H1 (cell line): ENCODE measurements around the gene PRLH. TPM values are rescaled to one million over a fixed set of nuclear protein-coding genes. Genes with fewer than 3 reads are reported as not detected.

ENCODE experiments used
- CTCF ChIA-PET: fragments of 300-600 bp; sonication (Branson Sonifier 250); formaldehyde crosslinking; loops from one replicate; lab custom pipeline; 2021; ENCODE audit not compliant: partially characterized antibody; lab: Charles Lee
- POLR2A ChIA-PET: fragments of 300-600 bp; sonication (Branson Sonifier 250); formaldehyde crosslinking; loops from one replicate; lab custom pipeline; 2021; ENCODE audit warnings: inconsistent platforms; ENCODE audit not compliant: partially characterized antibody; lab: Charles Lee
- DNase-seq, 2 experiments: peaks; one replicate each; pipeline versions ENCODE4 v3.0.0 to v3.0.0-alpha.2; 2010 to 2022; ENCODE audit warnings: low spot score in 2 of 2, low read depth in 1 of 2, mixed read lengths in 1 of 2
- FAIRE-seq: peaks from 2 replicates; lab custom pipeline; 2011; peaks lifted over from hg19 to GRCh38; lab: Jason Lieb, UNC
- H2AFZ ChIP-seq: 2 replicates; pipeline ENCODE4 v1.8.1; 2012; ENCODE audit warnings: low read length, inconsistent platforms
- H2AK5ac ChIP-seq: 2 replicates; pipeline ENCODE4 v1.6.1; 2013; ENCODE audit warnings: low read depth, low read length
- H2BK120ac ChIP-seq: replicated peaks from 2 replicates; pipeline ENCODE3; 2013; ENCODE audit warnings: low read depth, low read length, inconsistent platforms
- H2BK12ac ChIP-seq: 2 replicates; pipeline ENCODE4 v1.6.1; 2013; ENCODE audit warnings: low read depth, low read length
- H2BK15ac ChIP-seq: 2 replicates; pipeline ENCODE4 v1.6.1; 2013; ENCODE audit warnings: low read length
- H2BK20ac ChIP-seq: 2 replicates; pipeline ENCODE4 v1.6.1; 2013; ENCODE audit warnings: low read length
- H2BK5ac ChIP-seq: 2 replicates; pipeline ENCODE4 v1.6.1; 2013; ENCODE audit warnings: low read depth, low read length
- H3K14ac ChIP-seq: 2 replicates; pipeline ENCODE4 v1.6.1; 2013; ENCODE audit warnings: inconsistent platforms; ENCODE audit not compliant: insufficient read length
- H3K18ac ChIP-seq: 2 replicates; pipeline ENCODE4 v1.6.1; 2013; ENCODE audit warnings: low read length; ENCODE audit errors: extremely low read depth
- H3K23ac ChIP-seq: 2 replicates; pipeline ENCODE4 v1.6.1; 2013; ENCODE audit warnings: inconsistent platforms; ENCODE audit not compliant: insufficient read length
- H3K23me2 ChIP-seq: 2 replicates; pipeline ENCODE4 v1.6.1; 2013; ENCODE audit warnings: low read depth, low read length
- H3K27ac ChIP-seq: 2 replicates; pipeline ENCODE4 v1.6.1; 2011; ENCODE audit warnings: low read depth, low read length, inconsistent platforms
- H3K27me3 ChIP-seq, 4 experiments: replicated peaks in 1 of 4; 1 replicate in 1 of 4; 2 replicates in 3 of 4; pipeline versions ENCODE4 v1.6.1 to v1.8.1; 2011 to 2013; ENCODE audit warnings: low read length in 3 of 4, mild to moderate bottlenecking in 3 of 4, inconsistent platforms in 2 of 4, mixed read lengths in 2 of 4, moderate library complexity in 1 of 4; ENCODE audit not compliant: control insufficient read depth in 3 of 4, insufficient read depth in 3 of 4; ENCODE audit errors: extremely low read depth in 1 of 4
- H3K36me3 ChIP-seq, 4 experiments: 2 replicates each; pipeline versions ENCODE4 v1.6.1 to v1.8.1; 2011 to 2013; ENCODE audit warnings: mild to moderate bottlenecking in 4 of 4, low read length in 3 of 4, moderate library complexity in 2 of 4, control low read depth in 1 of 4, inconsistent platforms in 1 of 4; ENCODE audit not compliant: insufficient read depth in 4 of 4, control insufficient read depth in 2 of 4
- H3K4ac ChIP-seq: replicated peaks from 2 replicates; pipeline ENCODE3; 2013; ENCODE audit warnings: low read length, low read depth, mixed read lengths, inconsistent platforms; ENCODE audit not compliant: insufficient read length
- H3K4me1 ChIP-seq, 4 experiments: replicated peaks in 1 of 4; 1 replicate in 1 of 4; 2 replicates in 3 of 4; pipeline versions ENCODE4 v1.6.1 to v1.8.1; 2011 to 2013; ENCODE audit warnings: low read length in 3 of 4, inconsistent platforms in 2 of 4, mixed read lengths in 1 of 4; ENCODE audit not compliant: insufficient read depth in 4 of 4, control insufficient read depth in 3 of 4
- H3K4me2 ChIP-seq, 2 experiments: 2 replicates each; pipeline versions ENCODE4 v1.6.1 to v1.8.1; 2011 to 2013; ENCODE audit warnings: low read depth in 2 of 2, low read length in 2 of 2, control low read depth in 1 of 2, inconsistent platforms in 1 of 2, mild to moderate bottlenecking in 1 of 2; ENCODE audit not compliant: insufficient read depth in 1 of 2
- H3K4me3 ChIP-seq, 4 experiments: fragments of 200-600, 300-600 bp in 1 of 4; sonication (generic), shearing (Covaris generic), sonication (Bioruptor Twin) in 1 of 4; 2 replicates each; pipeline versions ENCODE4 v1.5.1 to v1.8.1; 2011 to 2016; ENCODE audit warnings: low read length in 4 of 4, low read depth in 3 of 4, control low read depth in 2 of 4, inconsistent platforms in 2 of 4, mild to moderate bottlenecking in 2 of 4, mixed read lengths in 1 of 4, moderate library complexity in 1 of 4; ENCODE audit not compliant: insufficient read depth in 2 of 4; ENCODE audit errors: extremely low read depth in 1 of 4
- H3K56ac ChIP-seq: replicated peaks from 2 replicates; pipeline ENCODE3; 2013; ENCODE audit warnings: low read depth, mild to moderate bottlenecking, mixed read lengths, low read length, inconsistent platforms; ENCODE audit not compliant: insufficient read length
- H3K79me1 ChIP-seq: 2 replicates; pipeline ENCODE4 v1.6.1; 2013; ENCODE audit warnings: low read depth, low read length, control low read depth
- H3K79me2 ChIP-seq, 2 experiments: 2 replicates each; pipeline versions ENCODE4 v1.6.1 to v1.8.1; 2012 to 2013; ENCODE audit warnings: low read length in 2 of 2, mild to moderate bottlenecking in 2 of 2, inconsistent platforms in 1 of 2; ENCODE audit not compliant: insufficient read depth in 2 of 2, control insufficient read depth in 1 of 2
- H3K9ac ChIP-seq, 4 experiments: replicated peaks in 1 of 4; 1 replicate in 1 of 4; 2 replicates in 3 of 4; pipeline versions ENCODE4 v1.6.1 to v1.8.1; 2011 to 2013; ENCODE audit warnings: low read depth in 3 of 4, low read length in 3 of 4, control low read depth in 2 of 4, mild to moderate bottlenecking in 2 of 4, moderate library complexity in 2 of 4, inconsistent platforms in 1 of 4; ENCODE audit errors: extremely low read depth in 1 of 4
- H3K9me3 ChIP-seq, 2 experiments: 2 replicates each; pipeline versions ENCODE4 v1.6.1 to v1.8.1; 2012 to 2013; ENCODE audit warnings: mild to moderate bottlenecking in 2 of 2, moderate library complexity in 2 of 2, control low read depth in 1 of 2, inconsistent platforms in 1 of 2, low read depth in 1 of 2, low read length in 1 of 2, mixed read lengths in 1 of 2; ENCODE audit not compliant: insufficient read depth in 2 of 2
- H4K20me1 ChIP-seq, 2 experiments: replicated peaks in 1 of 2; 2 replicates each; pipeline versions ENCODE3 to v1.8.1; 2011 to 2013; ENCODE audit warnings: inconsistent platforms in 2 of 2, low read length in 2 of 2, mild to moderate bottlenecking in 1 of 2; ENCODE audit not compliant: insufficient read depth in 2 of 2, control insufficient read depth in 1 of 2
- H4K5ac ChIP-seq: 2 replicates; pipeline ENCODE4 v1.6.1; 2013; ENCODE audit warnings: low read length, low read depth, mixed read lengths, inconsistent platforms; ENCODE audit not compliant: insufficient read length
- H4K8ac ChIP-seq: 2 replicates; pipeline ENCODE4 v1.8.0; 2013; ENCODE audit warnings: mild to moderate bottlenecking, moderate library complexity, low read length, inconsistent platforms; ENCODE audit not compliant: insufficient read depth; ENCODE audit errors: extremely low read depth
- H4K91ac ChIP-seq: replicated peaks from 2 replicates; pipeline ENCODE3; 2013; ENCODE audit warnings: low read length, mixed read lengths, inconsistent platforms; ENCODE audit not compliant: insufficient read length
- ASH2L ChIP-seq: fragments of 200-600, 300-600 bp; sonication (generic); IDR thresholded peaks from one replicate; pipeline ENCODE4 v1.7.1; 2017; ENCODE audit warnings: low read length
- CBX5 ChIP-seq: fragments of 300-800, 300-1000 bp; sonication (generic); IDR thresholded peaks from 2 replicates; pipeline ENCODE4 v1.7.1; 2016; ENCODE audit warnings: antibody characterized with exemption, low read length, low read depth
- CHD1 ChIP-seq: IDR thresholded peaks from 2 replicates; pipeline ENCODE4 v1.6.1; 2012; ENCODE audit warnings: low read depth, low read length, improper control_type of control experiment
- CHD2 ChIP-seq: IDR thresholded peaks from 2 replicates; pipeline ENCODE4 v1.6.1; 2012; ENCODE audit warnings: low read length, improper control_type of control experiment
- JUND ChIP-seq: IDR thresholded peaks from 2 replicates; pipeline ENCODE4 v1.6.1; 2011; ENCODE audit warnings: mild to moderate bottlenecking, improper control_type of control experiment, low read length
- NANOG ChIP-seq: IDR thresholded peaks from 2 replicates; pipeline ENCODE4 v1.6.1; 2011; ENCODE audit warnings: low read length, low read depth, mild to moderate bottlenecking, inconsistent platforms; ENCODE audit not compliant: insufficient read depth, poor library complexity, severe bottlenecking
- RNF2 ChIP-seq: fragments of 200-900, 300-1000 bp; sonication (generic); IDR thresholded peaks from 2 replicates; pipeline ENCODE4 v1.7.1; 2016; ENCODE audit warnings: borderline replicate concordance, low read depth, mild to moderate bottlenecking, antibody characterized with exemption, low read length; ENCODE audit not compliant: poor library complexity, severe bottlenecking; ENCODE audit errors: missing control alignments
- TBP ChIP-seq: IDR thresholded peaks from 2 replicates; pipeline ENCODE4 v1.6.1; 2011; ENCODE audit warnings: low read depth, low read length, improper control_type of control experiment
- WGBS, 2 experiments: shearing (Covaris generic) in 1 of 2; methylation state at CpG; one replicate each; pipeline versions ENCODE4 v1.1.6 to v1.1.7; 2013 to 2015; ENCODE audit warnings: low lambda C conversion rate in 2 of 2, mixed read lengths in 2 of 2, inconsistent platforms in 1 of 2, low coverage in 1 of 2, missing lambda C conversion rate in 1 of 2; ENCODE audit not compliant: insufficient replicate concordance in 2 of 2, insufficient coverage in 1 of 2, insufficient read length in 1 of 2; ENCODE audit errors: extremely low coverage in 1 of 2, missing lambda C conversion rate in 1 of 2; 5-methylcytosine and 5-hydroxymethylcytosine counted together
- polyA plus RNA-seq, 7 experiments: library from polyadenylated mRNA; depleted of rRNA in 3 of 7; stranded (reverse) in 5 of 7; unstranded in 2 of 7; fragments of >200 nt in 5 of 7; fragments of 200-250 nt in 2 of 7; gene quantifications; 1 replicate in 5 of 7; 2 replicates in 1 of 7; 4 replicates in 1 of 7; pipeline versions ENCODE4 v1.2.1 to v1.2.3, GENCODE V29; 2011 to 2013; ENCODE audit warnings: missing spikeins in 2 of 7, mixed read lengths in 2 of 7
- total RNA-seq: library from RNA; stranded (reverse); fragmentation: NEBNext Ultra II Directional; extraction: Animal tissue kit (Norgen Biotek cat#: 25700); gene quantifications from 2 replicates; pipeline ENCODE4 v1.2.1, GENCODE V29; 2021
- TF ChIP-seq, protein P1 (sequence below), 3 experiments: IDR thresholded peaks; 1 replicate in 2 of 3; 2 replicates in 1 of 3; pipeline versions ENCODE4 v1.5.1 to v1.6.1; 2011; ENCODE audit warnings: low read length in 3 of 3, mild to moderate bottlenecking in 3 of 3, inconsistent platforms in 2 of 3, low read depth in 1 of 3, moderate library complexity in 1 of 3; ENCODE audit not compliant: insufficient read depth in 1 of 3; ENCODE audit errors: control extremely low read depth in 1 of 3

PRLH gene
- total and polyA plus RNA-seq, 2 of the 8 experiments (the other 6 are each of a cell fraction or from before 2014, with no cell fraction given), result not detected

DNA sequence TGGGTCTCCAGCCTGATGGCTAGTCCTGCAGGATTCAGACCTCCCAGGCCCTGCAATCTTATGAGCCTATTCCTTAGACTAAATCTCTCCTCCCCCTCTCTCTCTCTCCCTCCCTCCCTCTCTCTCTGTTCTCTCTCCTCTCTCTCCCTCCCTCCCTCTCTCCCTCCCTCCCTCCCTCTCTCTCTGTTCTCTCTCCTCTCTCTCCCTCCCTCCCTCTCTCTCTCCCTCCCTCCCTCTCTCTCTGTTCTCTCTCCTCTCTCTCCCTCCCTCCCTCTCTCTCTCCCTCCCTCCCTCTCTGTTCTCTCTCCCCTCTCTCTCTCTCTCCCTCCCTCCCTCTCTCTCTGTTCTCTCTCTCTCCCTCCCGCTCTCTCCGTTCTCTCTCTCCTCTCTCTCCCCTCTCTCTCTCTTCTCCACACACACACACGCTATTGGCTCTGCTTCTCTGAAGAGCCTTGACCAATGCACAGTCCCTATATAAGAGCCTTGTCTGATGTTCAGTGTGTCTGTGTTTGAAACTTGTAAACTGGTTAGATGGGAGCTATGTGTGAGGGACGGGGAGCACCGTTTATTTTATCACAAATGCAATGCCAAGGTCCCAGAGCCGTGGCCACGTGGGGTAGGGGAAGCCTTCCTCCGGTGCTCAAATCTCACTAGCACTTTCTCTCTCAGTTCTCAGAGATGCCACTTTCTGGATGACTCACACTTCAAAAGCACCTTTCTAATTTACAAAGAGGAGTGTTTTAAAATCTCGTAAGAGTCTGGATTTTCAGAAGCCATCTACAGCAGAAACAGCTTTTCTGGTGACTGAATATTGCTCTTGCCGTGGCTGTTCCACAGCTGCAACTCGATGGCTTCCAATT is 9.4 kb upstream of the PRLH start:
- H3K56ac ChIP-seq, result no peak overlapping the region
- H3K79me2 ChIP-seq, result no peaks in the 10 kb centered on the region
- no peak overlapping the region for H3K18ac ChIP-seq
- DNase-seq (no peak), FAIRE-seq (no peak)
- H4K8ac ChIP-seq, result no peak overlapping the region
- H3K9ac ChIP-seq, result no peak overlapping the region
- no peak overlapping the region for H4K5ac ChIP-seq
- CTCF ChIA-PET, result interaction anchor here (0.8 to 5.6 kb wide), 4 partner anchors 8 to 44 kb away, joined by 3 to 25 read pairs (median 5); no protein-coding TSS in a partner anchor
- H3K14ac ChIP-seq, result no peak overlapping the region
- H3K79me1 ChIP-seq, result no peaks in the 10 kb centered on the region
- no peak overlapping the region for H3K4me2 ChIP-seq
- no peak overlapping the region for H3K4ac ChIP-seq
- no peak for TF ChIP-seq CHD1
- no peak for TF ChIP-seq NANOG
- TF ChIP-seq ASH2L, result no peak
- no peak for TF ChIP-seq TBP
- TF ChIP-seq, protein P1, sequence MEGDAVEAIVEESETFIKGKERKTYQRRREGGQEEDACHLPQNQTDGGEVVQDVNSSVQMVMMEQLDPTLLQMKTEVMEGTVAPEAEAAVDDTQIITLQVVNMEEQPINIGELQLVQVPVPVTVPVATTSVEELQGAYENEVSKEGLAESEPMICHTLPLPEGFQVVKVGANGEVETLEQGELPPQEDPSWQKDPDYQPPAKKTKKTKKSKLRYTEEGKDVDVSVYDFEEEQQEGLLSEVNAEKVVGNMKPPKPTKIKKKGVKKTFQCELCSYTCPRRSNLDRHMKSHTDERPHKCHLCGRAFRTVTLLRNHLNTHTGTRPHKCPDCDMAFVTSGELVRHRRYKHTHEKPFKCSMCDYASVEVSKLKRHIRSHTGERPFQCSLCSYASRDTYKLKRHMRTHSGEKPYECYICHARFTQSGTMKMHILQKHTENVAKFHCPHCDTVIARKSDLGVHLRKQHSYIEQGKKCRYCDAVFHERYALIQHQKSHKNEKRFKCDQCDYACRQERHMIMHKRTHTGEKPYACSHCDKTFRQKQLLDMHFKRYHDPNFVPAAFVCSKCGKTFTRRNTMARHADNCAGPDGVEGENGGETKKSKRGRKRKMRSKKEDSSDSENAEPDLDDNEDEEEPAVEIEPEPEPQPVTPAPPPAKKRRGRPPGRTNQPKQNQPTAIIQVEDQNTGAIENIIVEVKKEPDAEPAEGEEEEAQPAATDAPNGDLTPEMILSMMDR (IDR thresholded peaks at IDR 0.05; ENCODE audit: control extremely low read depth in 1 of 3, insufficient read depth in 1 of 3, low read depth in 1 of 3, low read length in 3 of 3), result no peak
- TF ChIP-seq CHD2, result no peak
- TF ChIP-seq JUND, result no peak
- TF ChIP-seq RNF2, result no peak
- TF ChIP-seq CBX5, result no peak
- no peak overlapping the region for H2AK5ac ChIP-seq
- no peak overlapping the region for H3K4me3 ChIP-seq
- no peaks in the 10 kb centered on the region for H3K4me1 ChIP-seq
- H2BK120ac ChIP-seq, result no peak overlapping the region
- H3K9me3 ChIP-seq, result peaks cover 13 to 15% of the 10 kb centered on the region in 2 experiments; a peak in 3 of 4 replicates
- H4K91ac ChIP-seq, result no peak overlapping the region
- H3K27me3 ChIP-seq, result no peaks in the 10 kb centered on the region; a peak in 1 of 7 replicates
- no peak overlapping the region for H2BK20ac ChIP-seq
- H3K23ac ChIP-seq, result no peak overlapping the region
- no peak overlapping the region for H2BK15ac ChIP-seq
- H2AFZ ChIP-seq, result no peak overlapping the region
- no peaks in the 10 kb centered on the region for H4K20me1 ChIP-seq
- no peak overlapping the region for H2BK12ac ChIP-seq
- no peaks in the 10 kb centered on the region for H3K23me2 ChIP-seq
- no peak overlapping the region for H3K27ac ChIP-seq
- 50 to 74% methylated on average over 2 to 11 of the region's 11 CpGs for WGBS, 2 experiments
- H3K36me3 ChIP-seq, result peaks cover 0 to 27% (median 12%) of the 10 kb centered on the region in 4 experiments; a peak in 4 of 8 replicates
- POLR2A ChIA-PET, result interaction anchor here (1.1 kb wide), 1 partner anchor 28 kb away, joined by 4 read pairs; no protein-coding TSS in a partner anchor
- H2BK5ac ChIP-seq, result no peak overlapping the region
